GM12892 (cell line): ENCODE results near the gene LIF.
A peak's percentile ranks its signal among the peaks of the same experiment; 100 is the strongest.
"Not testable (repeated sequence)": the region's sequence is repeated elsewhere in the genome, so short reads cannot be mapped to it uniquely, and the experiment has no call there.

Experiments
- DNase-seq: peaks from one replicate; pipeline ENCODE4 v3.0.0; 2011; ENCODE audit not compliant: insufficient read length
- FAIRE-seq: peaks from 2 replicates; lab custom pipeline; 2011; peaks lifted over from hg19 to GRCh38; lab: Jason Lieb, UNC
- POLR2A ChIP-seq: IDR thresholded peaks from 2 replicates; pipeline ENCODE4 v1.6.1; 2011; ENCODE audit warnings: low read depth, low read length, control low read depth
- POLR2AphosphoS5 ChIP-seq: IDR thresholded peaks from 2 replicates; pipeline ENCODE4 v1.6.1; 2011; ENCODE audit warnings: low read depth, low read length, control low read depth
- TAF1 ChIP-seq: IDR thresholded peaks from 2 replicates; pipeline ENCODE4 v1.6.1; 2011; ENCODE audit warnings: low read depth, mild to moderate bottlenecking, control low read depth, low read length, borderline replicate concordance

Gene LIF

DNA sequence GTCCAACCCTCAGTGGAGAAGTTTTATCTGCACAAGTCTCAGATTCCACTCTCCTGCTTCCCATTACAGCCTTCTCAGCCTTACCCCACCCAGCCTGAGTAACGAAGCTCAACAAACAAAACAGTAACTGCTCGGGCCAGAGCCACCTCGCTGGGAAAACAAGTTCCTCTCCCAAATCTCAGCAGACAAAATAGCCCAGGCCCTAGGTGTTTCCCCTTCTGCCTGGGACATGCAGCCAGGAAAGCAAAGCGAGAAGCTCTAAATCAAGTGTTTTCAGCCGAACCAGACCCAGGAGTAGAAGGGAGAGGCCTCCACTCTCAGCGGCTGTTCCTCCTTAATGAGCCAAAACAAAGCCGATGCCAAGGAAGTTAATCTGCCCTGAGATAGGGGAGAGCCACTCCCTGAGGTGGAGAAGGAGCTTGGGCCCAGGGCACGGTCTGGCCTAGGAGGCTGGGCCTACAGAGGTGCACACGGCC is 44.0 kb downstream of the LIF start:
- FAIRE-seq (no peak), DNase-seq (no peak)
- no peak for TF ChIP-seq POLR2AphosphoS5
- TF ChIP-seq TAF1, result no peak
- no peak for TF ChIP-seq POLR2A

DNA sequence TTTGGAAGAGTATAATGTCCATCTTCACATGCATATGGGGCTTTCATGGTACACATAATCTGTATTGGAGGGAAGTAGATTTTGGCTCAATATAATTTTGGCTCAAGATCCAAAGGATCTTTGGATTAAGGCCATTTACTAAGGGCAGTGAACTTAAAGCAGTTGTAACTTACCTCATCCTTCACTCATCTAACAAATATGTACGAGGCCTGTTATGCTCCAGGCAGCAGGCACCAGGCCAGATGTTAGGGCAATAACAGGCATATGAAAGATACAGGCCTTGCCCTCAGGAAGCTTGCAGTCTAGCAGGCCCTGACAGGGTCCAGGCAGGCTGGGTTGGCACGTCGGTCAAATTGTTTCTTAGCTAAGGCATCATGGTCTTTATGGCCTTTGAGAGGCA is 44.6 kb downstream of the LIF start:
- no peak for FAIRE-seq
- DNase-seq, result no peak
- no peak for TF ChIP-seq POLR2AphosphoS5
- no peak for TF ChIP-seq POLR2A
- no peak for TF ChIP-seq TAF1

DNA sequence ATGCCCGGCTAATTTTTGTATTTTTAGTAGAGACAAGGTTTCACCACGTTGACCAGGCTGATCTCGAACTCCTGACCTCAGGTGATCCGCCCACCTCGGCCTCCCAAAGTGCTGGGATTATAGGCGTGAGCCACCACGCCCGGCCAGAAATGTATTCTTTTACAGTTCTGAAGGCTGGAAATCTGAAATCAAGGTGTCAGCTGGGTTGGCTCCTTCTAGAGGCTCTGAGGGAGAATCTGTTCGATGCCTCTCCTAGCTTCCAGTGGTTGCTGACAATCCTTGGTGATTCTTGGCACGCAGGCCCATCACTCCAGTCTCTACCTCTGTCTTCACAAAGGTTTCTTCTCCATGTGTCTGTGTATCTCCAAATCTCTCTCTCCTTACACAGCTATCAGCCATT is 45.7 kb downstream of the LIF start:
- FAIRE-seq, DNase-seq: not testable (repeated sequence)

DNA sequence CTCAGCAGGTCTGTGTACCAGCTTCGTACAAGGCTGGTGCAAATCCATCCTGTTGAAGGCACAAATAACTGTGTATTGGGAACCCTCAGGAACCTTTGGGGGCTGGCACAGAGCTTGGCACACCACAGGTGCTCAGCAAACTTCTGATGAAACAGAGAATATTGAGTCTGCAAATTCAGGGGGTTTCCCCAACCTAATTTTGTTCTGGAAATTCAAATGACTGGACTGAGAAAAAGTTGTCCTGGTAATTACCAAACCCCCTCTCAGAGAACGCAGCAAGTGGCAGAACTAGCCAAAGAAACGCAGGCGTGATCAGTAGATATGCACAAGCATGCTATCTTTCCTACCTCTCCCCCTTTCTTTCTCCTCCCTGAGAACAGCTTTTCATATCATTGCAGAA is 47.6 kb downstream of the LIF start:
- no peak for TF ChIP-seq POLR2A
- TF ChIP-seq TAF1, result no peak
- no peak for TF ChIP-seq POLR2AphosphoS5
- DNase-seq (no peak), FAIRE-seq (no peak)

DNA sequence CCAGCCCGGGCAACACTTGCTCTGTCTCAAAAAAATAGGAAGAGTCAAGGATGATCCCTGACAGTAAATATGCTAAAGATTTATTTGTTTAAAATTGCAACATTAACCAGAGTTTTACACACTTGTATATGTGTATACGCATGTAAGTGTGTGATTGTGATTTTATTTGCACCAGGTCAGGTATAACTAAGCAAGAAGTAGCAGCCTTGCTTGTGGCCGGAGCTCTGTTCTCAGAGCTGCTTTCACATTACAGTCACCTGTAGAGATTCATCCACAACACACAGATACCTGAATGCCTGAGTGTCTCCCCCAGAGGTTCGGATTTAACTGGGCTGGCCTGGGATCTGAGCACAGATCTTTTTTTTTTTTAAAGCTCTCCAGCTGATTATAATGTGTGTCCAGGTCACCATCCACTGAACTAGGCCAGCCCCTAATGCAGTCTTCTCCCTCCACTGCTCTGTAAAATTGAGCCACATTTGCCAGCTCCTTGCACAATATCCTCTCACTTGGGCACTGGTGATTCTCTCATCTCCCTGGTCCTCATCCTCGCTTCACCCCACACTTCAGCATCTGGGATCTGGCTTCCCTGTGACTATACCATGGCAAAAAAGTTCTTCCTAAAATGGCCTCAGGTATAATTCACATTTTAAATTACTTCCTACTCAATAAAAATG is 48.3 kb downstream of the LIF start:
- FAIRE-seq (no peak), DNase-seq (no peak)
- TF ChIP-seq POLR2A, result no peak
- no peak for TF ChIP-seq POLR2AphosphoS5
- TF ChIP-seq TAF1, result no peak

DNA sequence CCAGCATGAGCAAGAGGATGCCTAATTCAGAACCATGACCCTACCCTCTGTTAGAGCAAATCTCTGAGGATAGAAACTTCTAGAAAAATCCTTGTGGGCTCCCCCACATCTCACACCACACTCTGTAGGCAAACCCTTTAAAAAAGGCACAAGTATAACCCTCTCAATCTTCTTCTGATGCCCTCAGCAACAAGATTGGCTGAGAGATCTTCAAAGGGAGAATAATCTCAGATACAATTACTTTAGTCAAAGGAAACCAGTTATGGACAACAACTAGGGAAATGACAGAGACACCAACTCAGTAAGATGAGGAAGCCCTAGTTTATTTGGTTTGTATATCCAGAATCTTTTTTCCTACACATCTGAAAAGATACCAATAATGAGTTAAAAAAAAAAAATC is 49.2 kb downstream of the LIF start:
- no peak for FAIRE-seq
- no peak for TF ChIP-seq TAF1
- no peak for TF ChIP-seq POLR2A
- no peak for TF ChIP-seq POLR2AphosphoS5

DNA sequence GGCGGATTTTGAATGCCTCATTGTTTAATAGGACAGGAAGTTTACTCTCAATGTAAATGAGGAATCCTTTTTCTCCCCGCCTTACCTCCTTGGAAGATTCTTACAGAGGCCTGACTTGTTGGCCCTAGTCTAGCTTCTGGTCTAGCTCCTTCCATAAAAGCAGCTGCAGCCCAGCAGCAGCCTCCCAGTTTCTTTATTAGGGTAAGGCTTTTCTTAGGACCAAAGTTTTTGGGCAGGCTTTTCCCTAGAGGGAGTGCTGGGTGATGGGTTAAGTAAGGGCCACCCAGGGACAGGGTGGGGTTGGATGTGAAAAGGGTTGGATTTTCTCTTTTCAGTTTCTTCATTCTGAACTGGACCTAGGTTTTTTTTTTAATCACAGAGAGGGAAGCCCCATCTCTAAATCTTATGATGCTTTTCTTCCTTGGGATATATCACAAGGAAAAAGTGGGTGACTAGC is 49.7 kb downstream of the LIF start:
- DNase-seq, result no peak
- no peak; the same call in 1 of the 2 replicates for TF ChIP-seq POLR2A
- no peak for FAIRE-seq

More for the DNA sequence above, 49.2 kb downstream of the LIF start:
- no peak for DNase-seq

DNA sequence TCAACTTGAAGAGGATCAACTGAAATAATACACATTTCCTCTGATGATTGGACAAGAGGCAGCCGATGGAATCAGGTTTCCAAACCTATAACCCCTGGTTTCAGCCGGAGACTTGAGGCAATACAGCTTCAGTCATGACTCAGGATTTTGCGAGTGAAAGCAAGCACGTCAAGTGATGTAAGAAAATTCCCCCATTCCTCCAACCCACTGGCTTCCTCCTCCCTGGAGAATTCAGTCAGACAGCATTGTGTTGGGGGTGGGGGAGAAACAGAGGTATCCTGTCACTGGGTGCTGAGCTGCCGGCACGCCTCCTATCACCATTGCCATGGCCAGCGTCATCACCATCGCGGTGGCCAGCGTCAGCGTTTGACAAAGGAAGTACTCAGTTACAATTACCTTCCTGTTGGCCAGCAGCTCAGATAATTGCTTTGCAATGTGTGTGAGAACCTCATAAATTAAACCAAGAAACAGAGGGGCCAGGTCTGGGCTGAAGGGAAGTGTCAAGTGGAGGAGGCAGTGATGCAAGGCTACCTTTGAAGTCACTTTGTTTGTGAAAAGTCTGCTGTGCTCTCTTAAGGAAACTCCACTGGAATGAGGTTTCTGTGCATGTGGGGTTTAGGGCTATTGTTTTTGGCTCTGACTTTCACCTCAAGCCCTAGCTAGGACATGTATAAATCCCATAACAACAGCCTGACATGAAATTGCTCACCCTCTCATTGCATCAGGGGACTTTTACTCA is 50.2 kb downstream of the LIF start:
- FAIRE-seq (peak; percentile 76), DNase-seq (no peak)
- TF ChIP-seq POLR2A, result no peak; the same call in 1 of the 2 replicates

DNA sequence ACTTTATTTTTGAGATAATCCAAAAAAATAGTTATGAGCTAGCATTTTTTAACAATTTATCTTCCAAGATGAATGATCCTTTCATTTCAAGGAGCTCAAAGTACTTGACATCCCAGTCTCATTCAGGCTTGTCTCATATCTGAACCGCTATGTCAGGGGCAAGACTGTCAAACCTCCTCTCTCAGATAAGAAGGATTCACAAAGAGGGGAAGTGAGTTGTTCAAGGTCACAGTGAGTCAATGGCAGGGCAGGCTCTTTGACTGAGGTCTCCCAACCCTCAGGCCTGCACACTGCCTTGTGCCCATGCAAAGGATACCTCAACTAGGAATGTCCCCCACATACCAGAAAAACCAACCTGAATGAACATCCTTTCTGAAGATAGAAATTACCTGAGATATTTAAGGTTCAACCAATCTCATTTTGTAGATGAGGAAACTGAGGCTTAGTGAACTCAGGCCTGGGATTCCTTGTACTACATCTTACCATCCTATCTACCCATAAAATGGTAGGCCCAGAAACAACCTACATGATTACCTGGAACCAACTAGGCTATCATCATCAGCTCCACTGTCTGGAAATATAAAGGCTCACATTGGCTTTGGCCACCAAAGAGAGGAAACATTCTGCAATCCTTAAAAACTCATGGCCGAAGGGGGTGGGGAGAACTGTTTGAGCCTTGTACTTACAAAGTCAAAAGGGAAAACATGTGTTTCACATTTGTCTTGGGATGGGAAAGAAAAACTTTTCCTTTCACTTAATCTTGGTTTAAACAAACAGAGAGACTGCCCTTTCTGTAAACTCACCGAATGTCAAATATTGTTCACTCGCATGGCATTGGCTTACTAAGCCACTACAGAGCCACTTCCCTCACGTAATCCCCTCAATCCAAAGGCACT is 51.1 kb downstream of the LIF start:
- no peak for TF ChIP-seq POLR2AphosphoS5
- no peak for FAIRE-seq
- DNase-seq, result no peak

DNA sequence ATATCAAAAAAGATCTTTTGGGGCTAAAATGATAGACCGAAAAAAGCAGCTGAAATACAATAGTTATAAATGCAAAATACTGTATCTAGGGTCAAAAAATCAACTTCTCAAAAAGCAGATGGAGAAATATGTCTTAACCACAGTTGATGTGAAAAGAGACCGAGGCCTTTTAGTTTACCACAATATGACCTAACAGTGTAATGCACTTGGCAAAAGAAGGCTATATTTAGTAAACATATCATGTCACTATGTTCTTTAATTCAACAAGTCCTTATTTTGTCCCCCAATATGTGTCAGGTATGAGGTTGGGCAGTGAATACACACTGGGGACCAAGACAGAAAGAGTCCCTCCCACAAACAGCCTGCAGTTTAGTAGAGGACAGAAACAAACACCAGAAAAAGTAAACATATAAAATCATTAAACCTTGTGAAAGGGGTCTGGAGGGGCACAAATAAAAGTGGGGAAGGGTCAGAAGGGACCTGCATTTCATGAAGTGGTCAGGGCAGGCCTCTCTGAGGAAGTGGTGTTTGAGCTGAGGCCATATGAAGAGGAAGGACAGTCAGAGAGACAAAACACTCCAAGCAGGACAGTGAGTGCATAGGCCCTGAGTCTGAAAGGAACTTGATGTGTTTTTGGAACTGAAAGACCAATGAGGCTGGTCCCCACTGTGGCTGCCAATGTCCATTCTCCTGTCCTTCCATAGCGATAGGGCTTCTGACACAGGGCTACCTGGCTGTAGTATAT is 53.4 kb downstream of the LIF start:
- TF ChIP-seq POLR2A (no peak), POLR2AphosphoS5 (no peak), TAF1 (no peak)
- no peak for DNase-seq
- FAIRE-seq, result no peak

DNA sequence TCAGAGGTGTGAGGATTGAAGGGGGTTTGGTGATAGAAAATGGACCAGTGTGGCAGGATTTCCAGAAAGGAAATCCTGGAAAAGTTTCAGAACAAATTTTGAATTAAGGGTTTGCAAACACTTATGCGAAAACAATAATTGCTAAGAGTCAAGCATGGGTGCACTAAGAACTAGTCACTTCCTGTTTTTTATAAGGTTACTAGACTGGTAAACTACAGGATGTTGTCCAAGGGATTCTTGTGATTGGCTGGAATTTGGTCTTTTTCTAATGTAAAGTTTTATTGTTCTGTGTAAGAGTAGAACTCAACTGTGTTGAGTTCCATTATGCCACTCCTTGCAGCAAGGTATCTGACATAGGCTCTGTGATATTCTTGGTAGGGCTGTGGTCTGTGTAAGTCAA is 54.1 kb downstream of the LIF start:
- TF ChIP-seq TAF1 (no peak), POLR2AphosphoS5 (no peak), POLR2A (no peak)
- no peak for DNase-seq
- FAIRE-seq, result peak; percentile 46

DNA sequence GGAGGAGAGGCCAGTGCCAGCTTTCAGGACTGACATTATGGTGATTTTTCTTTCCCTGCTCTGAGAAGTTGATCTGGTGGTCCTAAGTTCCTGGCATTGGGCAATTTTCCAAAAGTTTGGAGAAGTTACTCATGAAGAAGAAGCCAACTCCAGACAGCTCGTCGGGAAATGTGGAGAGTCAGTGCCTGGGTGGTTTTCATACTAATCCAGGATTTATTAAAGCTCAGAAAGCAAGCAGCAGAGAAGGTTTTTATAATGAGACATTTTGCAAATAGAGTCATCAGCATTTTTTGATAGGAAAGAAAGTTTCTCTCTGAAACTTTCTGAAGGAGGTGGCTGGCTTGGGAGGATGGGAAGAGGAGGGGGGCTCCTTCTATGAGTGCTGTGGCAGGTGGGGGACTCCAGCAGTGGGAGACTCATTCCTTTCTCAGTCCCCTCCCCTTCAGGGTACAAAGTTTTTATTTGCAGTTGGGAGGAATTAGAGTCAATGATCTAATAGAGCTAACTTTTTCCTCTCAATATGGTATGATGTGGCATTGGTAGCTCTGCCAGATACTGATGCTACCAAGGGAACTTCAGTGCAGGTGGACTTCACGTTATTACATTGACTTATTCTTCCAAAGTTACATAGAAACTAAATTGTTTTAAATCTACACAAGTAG is 55.4 kb downstream of the LIF start:
- FAIRE-seq (no peak), DNase-seq (no peak)
- TF ChIP-seq POLR2AphosphoS5, result no peak
- no peak for TF ChIP-seq POLR2A
- no peak for TF ChIP-seq TAF1
